Ammon's horn (tissue), 1 donor: Measurements from ENCODE around the gene SRRM5.
A peak's percentile ranks its signal among the peaks of the same experiment; 100 is the strongest.
"Not testable (repeated sequence)": the region's sequence is repeated elsewhere in the genome, so short reads cannot be mapped to it uniquely, and the experiment has no call there.

Experiments
- DNase-seq: peaks from one replicate; pipeline ENCODE4 v3.0.0-alpha.2; 2016; ENCODE audit warnings: low spot score

SRRM5 gene

GRCh38 chr19:43638995-43639518, 27.2 kb downstream of the SRRM5 start:
- no peak for DNase-seq

GRCh38 chr19:43639519-43640423, 27.9 kb downstream of the SRRM5 start, which contains the start of gene CADM4:
CADM4 (minus strand) TSS chr19:43639850; CDS start chr19:43639790, 60 bp downstream.
- DNase-seq, result peak; percentile 46

DNA sequence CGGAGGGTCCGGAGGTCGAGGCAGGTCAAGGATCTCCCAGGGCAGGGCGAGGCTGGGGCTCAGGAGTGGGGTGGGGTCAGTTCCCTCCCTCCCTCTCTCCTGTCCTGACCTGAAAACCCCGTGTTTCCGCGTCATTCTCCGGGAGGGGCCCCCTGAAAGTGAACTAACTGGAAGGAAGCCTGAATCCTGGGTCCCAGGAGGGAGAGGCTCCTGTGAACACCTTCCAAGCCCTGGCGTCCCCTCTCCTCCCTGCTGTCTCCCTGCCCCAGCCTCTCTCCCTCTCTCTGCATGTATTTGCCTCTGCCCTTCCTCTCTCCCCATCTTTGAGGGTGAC, 28.5 kb downstream of the SRRM5 start:
- no peak for DNase-seq

DNA sequence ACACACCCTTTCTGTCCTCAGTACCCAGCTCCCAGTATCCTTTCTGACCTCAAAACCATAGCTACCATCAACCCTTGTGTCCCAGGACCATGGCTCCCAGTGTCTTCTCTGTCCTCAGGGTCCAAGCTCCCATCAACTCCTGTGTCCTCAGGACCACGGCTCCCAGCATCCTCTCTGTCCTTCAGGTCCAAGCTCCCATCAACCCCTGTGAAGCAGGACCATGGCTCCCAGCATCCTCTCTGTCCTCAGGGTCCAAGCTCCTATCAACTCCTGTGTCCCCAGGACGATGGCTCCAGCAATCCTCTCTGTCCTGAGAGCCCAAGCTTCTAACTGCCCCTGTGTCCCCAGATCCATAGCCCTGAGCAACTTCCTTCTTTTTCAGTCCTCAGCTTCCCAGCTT, 29.4 kb downstream of the SRRM5 start:
- no peak for DNase-seq

DNA sequence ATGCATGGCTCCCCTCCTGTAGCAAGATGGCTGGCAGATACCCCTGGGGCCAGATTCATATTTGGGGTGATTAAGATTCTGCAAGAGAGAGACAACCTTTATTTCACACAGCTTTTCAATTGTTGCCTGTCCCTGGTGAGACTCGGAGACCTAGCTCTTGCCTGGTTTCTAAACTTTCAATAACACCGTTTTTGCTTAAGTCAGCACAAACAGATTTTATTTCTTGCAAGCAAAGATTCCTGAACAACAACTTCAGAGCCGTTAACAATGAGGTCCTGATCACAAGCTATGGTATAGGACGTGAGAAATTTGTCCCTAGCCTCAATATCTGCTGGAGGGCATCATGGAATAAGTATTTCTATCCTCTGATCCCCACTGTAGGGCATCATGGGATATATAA, 30.6 kb downstream of the SRRM5 start:
- no peak for DNase-seq

- DNase-seq, result no peak
These were observed 31.4 kb downstream of the SRRM5 start for GRCh38 chr19:43643326-43643725.

GRCh38 chr19:43644181-43644580, 32.3 kb downstream of the SRRM5 start:
- DNase-seq, result no peak

- no peak for DNase-seq
These were observed 36.7 kb downstream of the SRRM5 start for GRCh38 chr19:43648633-43649032.

DNA sequence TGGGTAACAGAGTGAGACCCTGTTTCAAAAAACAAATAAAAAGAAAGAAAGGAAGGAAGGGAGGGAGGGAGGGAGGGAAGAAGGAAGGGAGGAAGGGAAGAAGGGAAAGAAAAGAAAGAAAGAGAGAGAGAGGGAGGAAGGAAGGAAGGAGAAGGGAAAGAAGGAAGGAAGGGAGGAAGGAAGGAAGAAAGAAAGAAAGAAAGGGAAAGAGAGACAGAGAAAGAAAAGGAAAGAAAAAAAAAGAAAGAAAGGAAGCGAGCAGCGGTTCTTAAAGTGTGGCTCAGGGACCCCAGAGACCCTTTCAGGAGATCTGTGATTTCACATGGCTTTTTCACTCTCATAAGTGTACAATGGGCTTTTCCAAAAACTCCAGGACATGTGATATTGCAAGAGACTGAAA, 37.6 kb downstream of the SRRM5 start:
- DNase-seq, result no peak

GRCh38 chr19:43650276-43650675, 38.4 kb downstream of the SRRM5 start:
- not testable (repeated sequence) for DNase-seq

DNA sequence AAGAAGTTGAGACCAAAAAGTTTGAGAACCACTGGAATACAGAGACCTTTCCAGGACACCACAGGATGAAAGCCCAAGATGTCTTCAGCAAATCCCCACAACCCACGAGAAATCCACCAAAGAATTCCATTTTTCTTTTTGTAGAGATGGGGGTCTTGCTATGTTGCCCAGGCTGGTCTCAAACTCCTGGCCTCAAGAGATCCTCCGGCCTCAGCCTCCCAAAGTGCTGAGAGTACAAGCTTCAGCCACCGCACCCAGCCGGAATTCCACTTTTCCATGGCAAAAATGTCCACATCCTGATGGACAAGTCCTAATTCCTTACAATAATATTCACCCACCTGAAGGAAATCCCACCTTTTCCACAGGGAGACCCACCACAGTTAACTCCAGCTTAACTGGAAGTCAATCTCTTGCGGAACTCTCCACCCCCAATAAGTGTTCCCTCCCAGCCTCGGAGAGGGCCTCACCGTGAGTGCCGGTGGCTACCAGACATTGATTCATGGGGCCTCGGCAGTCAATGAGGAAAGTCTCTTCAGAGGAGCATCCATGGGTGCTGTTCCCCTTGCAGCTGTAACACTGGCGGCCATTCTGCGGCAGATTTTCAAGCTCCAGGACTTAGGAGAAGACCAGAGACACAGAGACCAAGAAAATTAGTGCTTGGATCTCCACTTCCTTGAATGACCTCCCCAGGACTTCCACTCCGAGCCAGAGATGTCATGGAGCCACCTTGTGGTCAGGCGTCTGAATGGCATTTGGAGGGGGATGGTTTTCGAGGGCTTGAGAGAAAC, 40.1 kb downstream of the SRRM5 start:
- peak; percentile 86 for DNase-seq

DNA sequence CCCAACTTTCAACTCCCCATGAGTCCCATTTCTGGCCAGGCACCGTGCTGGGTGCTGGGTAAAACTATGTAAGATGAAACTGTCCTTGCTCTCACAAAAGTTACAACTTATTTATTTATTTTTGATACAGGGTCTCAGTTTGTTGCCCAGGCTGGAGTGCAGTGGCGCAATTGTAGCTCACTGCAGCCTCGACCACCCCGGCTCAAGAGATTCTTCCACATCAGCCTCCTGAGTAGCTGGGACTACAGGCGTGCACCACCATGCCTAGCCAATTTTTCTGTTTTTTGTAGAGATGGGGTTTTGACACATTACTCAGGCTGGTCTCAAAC, 40.6 kb downstream of the SRRM5 start:
- no peak for DNase-seq

- DNase-seq, result no peak
These were observed 44.5 kb downstream of the SRRM5 start for GRCh38 chr19:43656436-43656835.

DNA sequence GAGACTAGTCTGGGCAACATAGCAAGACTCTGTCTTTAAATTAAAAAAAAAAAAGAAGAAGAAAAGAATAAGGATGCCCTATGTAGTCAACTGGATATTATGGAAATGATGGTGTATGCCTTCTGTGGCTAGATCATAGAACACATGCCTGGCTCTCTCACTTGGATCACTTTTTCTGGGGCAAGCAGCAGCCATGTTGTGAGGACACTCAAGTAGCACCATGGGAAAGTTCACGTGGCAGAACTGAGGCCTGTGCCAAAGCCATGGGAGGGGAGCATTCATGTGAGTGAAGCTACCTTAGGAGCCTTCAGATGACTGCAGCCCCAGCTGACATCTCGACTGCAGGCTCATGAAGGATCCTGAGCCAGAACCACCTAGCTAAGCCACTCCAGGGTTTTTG, 46.1 kb downstream of the SRRM5 start:
- DNase-seq, result no peak

DNA sequence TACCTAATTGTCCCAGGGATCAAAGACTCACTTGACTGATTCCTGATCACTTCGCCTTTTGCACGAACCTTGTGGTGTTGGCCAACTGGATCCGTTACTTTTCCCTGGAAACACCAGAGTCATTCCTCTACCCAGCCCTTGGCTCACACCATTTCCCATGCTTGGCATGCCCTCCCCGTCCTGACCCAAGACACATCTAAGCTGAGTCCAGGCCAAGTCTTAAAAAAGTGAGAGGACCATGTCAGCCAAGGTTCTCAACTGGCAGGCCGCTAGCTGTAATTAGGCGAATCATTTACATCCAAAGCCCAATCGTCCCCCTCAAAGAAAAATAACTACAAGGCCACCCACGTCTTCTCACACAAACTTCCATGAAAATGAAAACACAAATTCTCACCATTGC, 46.6 kb downstream of the SRRM5 start:
- no peak for DNase-seq

GRCh38 chr19:43660301-43660970, 48.5 kb downstream of the SRRM5 start:
- no peak for DNase-seq

- no peak for DNase-seq
These were observed 49.1 kb downstream of the SRRM5 start for GRCh38 chr19:43660971-43661360.

GRCh38 chr19:43662487-43662886, 50.6 kb downstream of the SRRM5 start:
- no peak for DNase-seq

DNA sequence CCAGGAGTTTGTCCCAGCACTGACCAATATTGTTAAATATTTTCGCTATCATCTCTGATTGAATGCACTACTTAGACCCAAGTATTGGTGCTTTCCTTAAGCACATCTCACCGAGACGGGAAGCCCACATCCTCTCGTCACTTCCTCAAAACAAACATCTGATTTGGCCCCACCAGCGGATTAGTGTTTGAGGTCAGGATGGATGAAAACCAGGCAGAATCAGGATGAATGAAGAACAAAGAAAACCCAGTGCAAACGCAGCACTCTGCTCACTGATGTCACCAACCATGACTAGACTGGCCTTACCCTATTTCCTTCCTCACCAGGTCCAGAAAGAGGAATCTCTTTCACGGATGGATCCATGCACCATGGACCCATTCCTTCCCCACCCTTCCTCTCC, 52.1 kb downstream of the SRRM5 start:
- DNase-seq, result peak; percentile 36
